HL-60 (cell line): ENCODE results near the gene SATB2.

ENCODE experiments used
- DNase-seq, 2 experiments: peaks; one replicate each; pipeline ENCODE4 v3.0.0-alpha.2; 2010 to 2020; ENCODE audit warnings: low read depth in 1 of 2, low spot score in 1 of 2
- H3K27ac ChIP-seq: fragments of 250-450 bp; sonication (Bioruptor Pico); replicated peaks from 2 replicates; pipeline ENCODE4 v1.5.1; 2020; ENCODE audit warnings: mild to moderate bottlenecking, moderate library complexity
- H3K27me3 ChIP-seq: fragments of 250-450 bp; sonication (Bioruptor Pico); 2 replicates; pipeline ENCODE4 v1.5.1; 2021; ENCODE audit warnings: mild to moderate bottlenecking, moderate library complexity; ENCODE audit not compliant: insufficient read depth, poor library complexity, severe bottlenecking
- H3K4me3 ChIP-seq: replicated peaks from 2 replicates; pipeline ENCODE4 v1.5.1; 2011; ENCODE audit warnings: mild to moderate bottlenecking, control low read depth, low read length; ENCODE audit not compliant: insufficient read depth
- CTCF ChIP-seq: IDR thresholded peaks from one replicate; pipeline ENCODE4 v1.5.1; 2011; ENCODE audit warnings: low read length, control low read depth, inconsistent platforms; ENCODE audit not compliant: insufficient read depth
- GABPA ChIP-seq: IDR thresholded peaks from 2 replicates; pipeline ENCODE4 v1.6.1; 2012; ENCODE audit warnings: low read depth
- POLR2AphosphoS5 ChIP-seq: IDR thresholded peaks from 2 replicates; pipeline ENCODE4 v1.6.1; 2012; ENCODE audit warnings: low read depth
- REST ChIP-seq: IDR thresholded peaks from 2 replicates; pipeline ENCODE4 v1.6.1; 2012; ENCODE audit warnings: low read depth; ENCODE audit not compliant: insufficient replicate concordance
- SPI1 ChIP-seq: IDR thresholded peaks from 2 replicates; pipeline ENCODE4 v1.6.1; 2012; ENCODE audit warnings: low read depth, mild to moderate bottlenecking, borderline replicate concordance

SATB2 gene

GRCh38 chr2:199433204-199433832 is 24.4 kb downstream of the SATB2 start:
- no peak for DNase-seq
- Histone ChIP-seq H3K4me3 (no peak overlapping the region), H3K27ac (no peak overlapping the region), H3K27me3 (no peaks in the 10 kb centered on the region)
- no peak for TF ChIP-seq GABPA
- TF ChIP-seq REST: no peak
- no peak for TF ChIP-seq SPI1
- TF ChIP-seq CTCF: no peak
- no peak for TF ChIP-seq POLR2AphosphoS5

- Histone ChIP-seq H3K4me3 (no peak overlapping the region), H3K27me3 (no peaks in the 10 kb centered on the region), H3K27ac (no peak overlapping the region)
- TF ChIP-seq REST (no peak), CTCF (no peak), POLR2AphosphoS5 (no peak), GABPA (no peak), SPI1 (no peak)
- DNase-seq: no peak
Measured at GRCh38 chr2:199431746-199432213, 26.0 kb downstream of the SATB2 start.

- Histone ChIP-seq H3K27ac (no peak overlapping the region), H3K27me3 (no peaks in the 10 kb centered on the region), H3K4me3 (no peak overlapping the region)
- TF ChIP-seq SPI1 (no peak), GABPA (no peak), CTCF (no peak), REST (no peak), POLR2AphosphoS5 (no peak)
- no peak for DNase-seq
Measured at GRCh38 chr2:199430214-199430613, 27.5 kb downstream of the SATB2 start.
